ENCODE measurements around the gene MAN1C1. TPM values are rescaled to one million over a fixed set of nuclear protein-coding genes. Genes with fewer than 3 reads are reported as not detected.

MAN1C1 gene
- polyA plus RNA-seq, 1 donor from 2014 or later, result 1.3 TPM

DNA sequence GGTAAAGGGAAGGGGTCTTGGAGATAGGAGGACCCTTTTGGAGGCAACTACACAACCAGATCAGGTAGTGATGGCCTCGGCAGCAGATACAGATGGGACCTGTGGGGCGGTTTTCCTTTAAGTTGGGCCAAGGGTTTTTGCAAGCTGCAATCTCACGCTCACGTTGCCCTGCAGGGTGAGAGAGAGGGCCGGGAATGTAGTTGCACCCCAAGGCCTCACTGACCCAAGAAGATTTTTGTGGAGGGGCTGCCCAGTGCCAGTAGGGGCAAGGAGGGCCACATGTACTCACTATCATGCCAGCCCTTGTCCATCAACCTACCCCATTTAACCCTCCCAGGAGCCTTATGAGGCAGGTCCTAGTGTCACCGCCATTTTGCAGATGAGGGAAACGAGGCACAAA, 125.7 kb downstream of the MAN1C1 start:
- H3K9me3 ChIP-seq (ENCODE audit: low read length), result no peaks in the 10 kb centered on the region
- H3K9ac ChIP-seq (ENCODE audit: low read length), result no peak overlapping the region
- no peak overlapping the region for H3K4me2 ChIP-seq (ENCODE audit: low read length)
- no peaks in the 10 kb centered on the region for H3F3A ChIP-seq (ENCODE audit: insufficient read depth, low read length, poor library complexity, severe bottlenecking)
- H3K27ac ChIP-seq (ENCODE audit: low read length), result no peak overlapping the region
- no peaks in the 10 kb centered on the region for H4K20me1 ChIP-seq (ENCODE audit: insufficient read depth)
- H3K4me3 ChIP-seq (ENCODE audit: low read length), result no peak overlapping the region
- no peaks in the 10 kb centered on the region for H3K79me2 ChIP-seq (replicated peaks; ENCODE audit: insufficient read depth, low read length)
- no peak overlapping the region for H2AFZ ChIP-seq (ENCODE audit: low read depth, low read length)
- H3K27me3 ChIP-seq (ENCODE audit: insufficient read depth, low read depth, low read length), result no peaks in the 10 kb centered on the region
- TF ChIP-seq TAF1 (IDR thresholded peaks at IDR 0.05; ENCODE audit: low read depth), result no peak
- no peak for TF ChIP-seq RAD21 (conservative IDR thresholded peaks at IDR 0.05)
- no peak for TF ChIP-seq POLR2AphosphoS5 (IDR thresholded peaks at IDR 0.05)
- no peak for TF ChIP-seq EP300 (conservative IDR thresholded peaks at IDR 0.05; ENCODE audit: poor library complexity, severe bottlenecking)
- TF ChIP-seq, protein P1, sequence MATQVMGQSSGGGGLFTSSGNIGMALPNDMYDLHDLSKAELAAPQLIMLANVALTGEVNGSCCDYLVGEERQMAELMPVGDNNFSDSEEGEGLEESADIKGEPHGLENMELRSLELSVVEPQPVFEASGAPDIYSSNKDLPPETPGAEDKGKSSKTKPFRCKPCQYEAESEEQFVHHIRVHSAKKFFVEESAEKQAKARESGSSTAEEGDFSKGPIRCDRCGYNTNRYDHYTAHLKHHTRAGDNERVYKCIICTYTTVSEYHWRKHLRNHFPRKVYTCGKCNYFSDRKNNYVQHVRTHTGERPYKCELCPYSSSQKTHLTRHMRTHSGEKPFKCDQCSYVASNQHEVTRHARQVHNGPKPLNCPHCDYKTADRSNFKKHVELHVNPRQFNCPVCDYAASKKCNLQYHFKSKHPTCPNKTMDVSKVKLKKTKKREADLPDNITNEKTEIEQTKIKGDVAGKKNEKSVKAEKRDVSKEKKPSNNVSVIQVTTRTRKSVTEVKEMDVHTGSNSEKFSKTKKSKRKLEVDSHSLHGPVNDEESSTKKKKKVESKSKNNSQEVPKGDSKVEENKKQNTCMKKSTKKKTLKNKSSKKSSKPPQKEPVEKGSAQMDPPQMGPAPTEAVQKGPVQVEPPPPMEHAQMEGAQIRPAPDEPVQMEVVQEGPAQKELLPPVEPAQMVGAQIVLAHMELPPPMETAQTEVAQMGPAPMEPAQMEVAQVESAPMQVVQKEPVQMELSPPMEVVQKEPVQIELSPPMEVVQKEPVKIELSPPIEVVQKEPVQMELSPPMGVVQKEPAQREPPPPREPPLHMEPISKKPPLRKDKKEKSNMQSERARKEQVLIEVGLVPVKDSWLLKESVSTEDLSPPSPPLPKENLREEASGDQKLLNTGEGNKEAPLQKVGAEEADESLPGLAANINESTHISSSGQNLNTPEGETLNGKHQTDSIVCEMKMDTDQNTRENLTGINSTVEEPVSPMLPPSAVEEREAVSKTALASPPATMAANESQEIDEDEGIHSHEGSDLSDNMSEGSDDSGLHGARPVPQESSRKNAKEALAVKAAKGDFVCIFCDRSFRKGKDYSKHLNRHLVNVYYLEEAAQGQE (IDR thresholded peaks at IDR 0.05; ENCODE audit: borderline replicate concordance), result no peak
- TF ChIP-seq, protein P2, sequence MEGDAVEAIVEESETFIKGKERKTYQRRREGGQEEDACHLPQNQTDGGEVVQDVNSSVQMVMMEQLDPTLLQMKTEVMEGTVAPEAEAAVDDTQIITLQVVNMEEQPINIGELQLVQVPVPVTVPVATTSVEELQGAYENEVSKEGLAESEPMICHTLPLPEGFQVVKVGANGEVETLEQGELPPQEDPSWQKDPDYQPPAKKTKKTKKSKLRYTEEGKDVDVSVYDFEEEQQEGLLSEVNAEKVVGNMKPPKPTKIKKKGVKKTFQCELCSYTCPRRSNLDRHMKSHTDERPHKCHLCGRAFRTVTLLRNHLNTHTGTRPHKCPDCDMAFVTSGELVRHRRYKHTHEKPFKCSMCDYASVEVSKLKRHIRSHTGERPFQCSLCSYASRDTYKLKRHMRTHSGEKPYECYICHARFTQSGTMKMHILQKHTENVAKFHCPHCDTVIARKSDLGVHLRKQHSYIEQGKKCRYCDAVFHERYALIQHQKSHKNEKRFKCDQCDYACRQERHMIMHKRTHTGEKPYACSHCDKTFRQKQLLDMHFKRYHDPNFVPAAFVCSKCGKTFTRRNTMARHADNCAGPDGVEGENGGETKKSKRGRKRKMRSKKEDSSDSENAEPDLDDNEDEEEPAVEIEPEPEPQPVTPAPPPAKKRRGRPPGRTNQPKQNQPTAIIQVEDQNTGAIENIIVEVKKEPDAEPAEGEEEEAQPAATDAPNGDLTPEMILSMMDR (IDR thresholded peaks at IDR 0.05; ENCODE audit: poor library complexity, severe bottlenecking), result no peak
- TF ChIP-seq MXI1 (conservative IDR thresholded peaks at IDR 0.05; ENCODE audit: poor library complexity, severe bottlenecking), result no peak
- no peak for TF ChIP-seq SMC3 (conservative IDR thresholded peaks at IDR 0.05; ENCODE audit: poor library complexity)
- TF ChIP-seq EZH2 (IDR thresholded peaks at IDR 0.05; ENCODE audit: borderline replicate concordance, insufficient read depth, low read length, poor library complexity, severe bottlenecking), result no peak
- no peaks in the 10 kb centered on the region for H3K36me3 ChIP-seq (ENCODE audit: insufficient read depth, low read length)
- H3K9me2 ChIP-seq (ENCODE audit: insufficient read depth, low read length), result no peaks in the 10 kb centered on the region

GRCh38 chr1:25743164-25744139, 126.9 kb downstream of the MAN1C1 start:
- TF ChIP-seq POLR2AphosphoS5 (IDR thresholded peaks at IDR 0.05) (no peak), TAF1 (IDR thresholded peaks at IDR 0.05; ENCODE audit: low read depth) (no peak), EP300 (conservative IDR thresholded peaks at IDR 0.05; ENCODE audit: poor library complexity, severe bottlenecking) (no peak), MXI1 (conservative IDR thresholded peaks at IDR 0.05; ENCODE audit: poor library complexity, severe bottlenecking) (no peak), EZH2 (IDR thresholded peaks at IDR 0.05; ENCODE audit: borderline replicate concordance, insufficient read depth, low read length, poor library complexity, severe bottlenecking) (no peak), SMC3 (conservative IDR thresholded peaks at IDR 0.05; ENCODE audit: poor library complexity) (no peak), RAD21 (conservative IDR thresholded peaks at IDR 0.05) (no peak)
- TF ChIP-seq, protein P2 (IDR thresholded peaks at IDR 0.05; ENCODE audit: poor library complexity, severe bottlenecking), result no peak
- TF ChIP-seq, protein P1 (IDR thresholded peaks at IDR 0.05; ENCODE audit: borderline replicate concordance), result no peak
- Histone ChIP-seq H3K4me3 (ENCODE audit: low read length) (no peak overlapping the region), H3K36me3 (ENCODE audit: insufficient read depth, low read length) (no peaks in the 10 kb centered on the region), H3K27me3 (ENCODE audit: insufficient read depth, low read depth, low read length) (no peaks in the 10 kb centered on the region), H3K79me2 (replicated peaks; ENCODE audit: insufficient read depth, low read length) (no peaks in the 10 kb centered on the region), H3K4me2 (ENCODE audit: low read length) (no peak overlapping the region), H4K20me1 (ENCODE audit: insufficient read depth) (no peaks in the 10 kb centered on the region), H3K9me2 (ENCODE audit: insufficient read depth, low read length) (no peaks in the 10 kb centered on the region), H3K9me3 (ENCODE audit: low read length) (no peaks in the 10 kb centered on the region), H3F3A (ENCODE audit: insufficient read depth, low read length, poor library complexity, severe bottlenecking) (no peaks in the 10 kb centered on the region), H3K9ac (ENCODE audit: low read length) (no peak overlapping the region), H3K27ac (ENCODE audit: low read length) (no peak overlapping the region), H2AFZ (ENCODE audit: low read depth, low read length) (no peak overlapping the region)
